ENCODE measurements around the gene FRK.
"Not testable (repeated sequence)": the region's sequence is repeated elsewhere in the genome, so short reads cannot be mapped to it uniquely, and the experiment has no call there.

The FRK gene

DNA sequence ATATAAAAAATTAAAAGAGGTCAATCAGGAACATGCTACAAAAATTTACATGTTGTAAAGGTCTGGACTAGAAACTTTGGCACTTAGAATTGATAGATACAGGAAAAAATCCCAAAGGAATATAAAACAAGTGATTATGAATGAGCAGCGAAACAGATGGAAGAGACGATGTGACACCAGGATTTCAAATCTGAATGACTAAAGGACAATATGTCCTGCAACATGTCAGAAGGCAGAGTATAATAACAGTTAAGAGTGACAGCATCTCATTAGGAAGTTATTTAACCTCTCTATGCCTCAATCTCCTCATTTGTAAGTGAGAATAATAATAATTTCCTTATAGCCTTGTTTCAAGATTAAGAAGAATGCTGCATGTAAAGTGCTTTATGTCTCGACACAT, 50.3 kb downstream of the FRK start:
- DNase-seq (ENCODE audit: low read depth in 2 of 2) = no peak

DNA sequence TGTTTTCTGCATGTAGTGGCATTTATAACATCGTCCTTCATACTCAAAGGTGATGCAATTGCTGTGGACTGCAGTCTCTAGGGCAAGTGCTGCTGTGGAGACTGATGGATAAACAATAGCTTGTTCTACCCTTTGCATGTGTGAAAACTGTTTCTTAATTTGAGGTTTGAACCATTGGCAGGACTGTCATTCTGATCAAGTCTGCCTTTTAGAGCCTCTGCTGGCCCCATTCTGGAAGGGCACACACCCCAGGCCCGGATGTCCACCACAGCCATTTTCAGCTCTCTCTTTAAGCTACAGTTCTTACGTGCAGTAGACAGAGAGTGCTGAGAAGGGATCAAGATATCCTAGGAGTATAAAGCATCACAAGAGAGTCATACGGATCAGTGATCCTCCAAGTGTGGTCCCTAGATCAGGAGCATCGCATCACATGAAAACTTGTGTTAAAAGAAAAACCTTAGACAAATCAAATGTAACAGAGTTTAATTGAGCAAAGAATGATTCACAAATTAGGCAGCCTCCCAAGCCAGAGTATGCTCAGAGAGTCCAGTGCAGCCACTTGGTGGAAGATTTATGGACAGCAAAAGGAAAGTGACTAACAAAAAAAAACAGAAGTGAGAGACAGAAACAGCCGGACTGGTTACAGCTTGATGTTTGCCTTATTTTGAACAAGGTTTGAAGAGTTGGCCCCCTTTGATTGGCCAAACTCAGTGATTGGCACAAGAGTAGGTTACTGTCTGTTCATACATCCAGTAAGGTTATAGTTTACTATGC, 52.0 kb downstream of the FRK start:
- DNase-seq (ENCODE audit: low read depth in 2 of 2) = no peak

DNA sequence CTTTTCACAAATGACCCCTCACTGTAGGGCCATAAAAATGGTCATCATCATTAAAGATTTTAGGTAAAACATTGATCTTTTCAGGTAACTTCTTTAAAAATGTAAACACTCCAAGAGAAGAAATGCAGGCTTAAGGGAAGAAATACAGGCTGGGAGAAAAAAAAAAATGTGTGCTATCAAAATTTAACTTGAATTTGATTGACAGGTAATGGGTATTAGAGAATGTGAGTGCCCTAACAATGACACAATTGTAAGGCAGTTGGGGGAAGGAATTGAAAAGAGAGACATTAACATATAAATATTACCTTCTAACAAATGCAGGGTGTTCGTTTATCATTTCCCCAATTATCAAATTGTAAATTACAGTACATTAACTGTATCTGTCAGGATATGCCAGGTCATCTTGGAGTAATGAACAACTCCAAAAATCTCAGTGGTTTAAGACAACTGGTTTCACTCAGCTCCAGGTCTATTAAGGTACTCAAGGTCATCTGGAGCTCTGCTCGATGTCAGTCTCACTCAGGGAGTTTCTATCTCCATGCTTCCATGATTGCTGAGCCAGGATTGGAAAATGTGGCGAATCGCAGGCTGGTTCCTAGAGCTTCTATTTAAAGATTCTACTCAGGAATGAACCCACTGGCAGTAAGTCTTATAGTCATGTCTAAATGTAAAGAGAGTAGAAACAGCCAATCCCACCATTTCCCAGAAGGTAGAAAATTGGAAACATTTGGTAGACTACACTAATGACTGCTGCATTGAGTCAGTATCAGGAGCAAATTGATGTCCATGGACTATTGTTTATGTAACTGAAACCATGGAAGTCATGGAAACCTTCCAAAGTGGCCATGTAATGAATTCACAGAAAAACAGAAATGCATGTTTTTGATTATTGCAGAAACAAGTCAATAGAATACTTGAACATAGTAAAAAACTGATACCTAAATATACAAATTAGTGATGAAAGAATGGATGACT, 55.6 kb downstream of the FRK start:
- DNase-seq (ENCODE audit: low read depth in 2 of 2) = no peak

DNA sequence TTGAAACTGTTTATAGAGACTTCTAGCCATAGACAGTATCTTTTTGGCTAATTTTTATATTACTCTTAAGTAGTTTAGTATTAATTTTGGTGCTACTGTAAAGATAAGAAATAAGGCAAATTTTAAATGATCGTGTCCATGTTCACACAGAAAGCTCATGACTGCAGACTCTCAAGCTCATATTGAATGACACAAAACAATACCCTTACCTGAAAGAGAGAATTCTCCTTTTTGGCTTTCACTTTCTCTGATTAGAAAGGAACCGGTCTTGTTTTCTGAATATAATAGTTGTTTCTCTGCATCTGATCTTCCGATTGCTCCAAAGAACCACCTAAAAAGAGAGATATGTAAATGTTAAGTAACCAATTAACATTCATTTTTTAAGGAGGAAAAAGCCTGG, 57.0 kb downstream of the FRK start:
- no peak for DNase-seq (ENCODE audit: low read depth in 2 of 2)

DNA sequence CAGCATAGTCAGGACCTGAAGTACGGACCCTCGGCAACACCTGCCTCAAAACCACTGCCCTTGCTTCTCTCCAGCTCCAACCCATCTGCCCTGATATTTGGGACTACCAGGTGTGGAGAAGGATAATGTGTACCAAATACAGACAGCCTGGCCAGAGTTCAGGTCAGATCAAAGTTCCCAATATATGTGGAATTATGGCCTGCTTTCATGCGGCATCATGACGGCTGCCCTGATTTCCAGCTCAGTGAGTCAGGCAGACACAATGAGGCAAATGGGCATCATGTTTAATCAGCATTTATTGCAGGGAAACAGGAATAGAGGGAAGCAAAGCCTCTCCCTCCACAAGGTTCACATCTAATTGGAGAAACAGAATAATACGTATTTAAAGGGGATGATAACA, 57.9 kb downstream of the FRK start:
- DNase-seq (ENCODE audit: low read depth in 2 of 2) = no peak

DNA sequence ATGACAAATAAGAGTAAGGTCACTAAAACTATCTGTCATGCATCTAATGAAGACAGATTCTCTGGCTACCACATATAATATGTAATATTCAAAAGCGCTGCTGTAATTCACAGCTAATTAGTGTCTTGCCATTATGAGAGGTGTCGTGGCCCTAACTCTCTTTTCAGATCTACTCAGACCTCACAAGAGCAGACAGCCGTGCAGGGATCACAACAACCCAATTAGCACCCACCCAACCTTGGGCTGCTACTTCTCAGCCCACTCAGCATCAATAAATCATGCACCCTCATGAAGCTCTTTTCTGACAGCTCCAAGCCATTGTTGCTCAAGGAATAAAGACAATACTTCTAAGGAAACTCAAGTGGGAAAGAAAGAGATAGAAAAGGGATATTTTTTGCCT, 61.5 kb downstream of the FRK start:
- DNase-seq (ENCODE audit: low read depth in 2 of 2) = no peak

DNA sequence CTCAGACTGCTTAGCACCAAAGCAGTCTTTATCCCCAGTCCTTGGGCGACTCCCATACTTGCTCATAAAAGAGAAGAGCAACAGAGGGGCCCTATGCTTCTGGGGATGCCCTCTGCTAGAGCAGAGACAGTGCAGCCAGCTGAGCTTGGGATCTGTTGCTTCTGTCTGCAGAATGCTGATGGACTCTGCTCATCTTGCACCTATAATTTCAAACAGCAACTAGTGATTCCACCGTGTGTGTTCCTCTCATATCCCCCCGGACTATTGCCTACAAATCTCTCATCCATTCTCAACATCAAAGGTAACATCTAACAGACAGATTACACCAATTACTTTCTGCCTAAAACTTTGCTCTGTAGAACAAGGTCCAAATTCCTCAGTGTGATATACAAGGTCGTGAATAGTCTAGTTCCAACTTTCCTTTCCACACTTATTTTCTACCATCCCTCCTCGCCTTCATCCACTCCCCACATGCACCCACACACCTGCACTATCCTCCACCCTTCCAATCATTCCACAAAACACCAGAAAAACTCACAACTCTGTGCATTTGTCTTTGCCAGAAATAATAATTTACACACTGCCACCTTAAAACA, 62.6 kb downstream of the FRK start:
- no peak for DNase-seq (ENCODE audit: low read depth in 2 of 2)

DNA sequence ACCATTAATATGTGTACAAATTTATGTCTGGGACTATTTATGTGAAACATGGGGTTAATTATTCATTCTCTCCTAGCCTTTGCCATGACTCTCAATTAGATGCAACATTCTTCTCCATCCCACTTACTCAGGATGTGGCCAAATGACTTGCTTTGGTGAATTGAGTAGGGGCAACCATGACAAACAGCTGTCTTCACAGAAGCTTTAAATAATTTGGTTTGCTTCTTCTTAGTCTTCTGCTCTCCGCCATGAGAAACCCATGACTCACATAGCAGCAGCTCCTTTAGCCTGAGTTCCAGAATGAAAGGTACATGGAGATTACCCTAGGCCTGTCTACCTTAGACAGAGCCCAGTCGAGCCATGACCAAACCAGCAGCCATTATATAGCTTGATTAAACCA, 74.7 kb downstream of the FRK start:
- no peak for DNase-seq (ENCODE audit: low read depth in 2 of 2)

DNA sequence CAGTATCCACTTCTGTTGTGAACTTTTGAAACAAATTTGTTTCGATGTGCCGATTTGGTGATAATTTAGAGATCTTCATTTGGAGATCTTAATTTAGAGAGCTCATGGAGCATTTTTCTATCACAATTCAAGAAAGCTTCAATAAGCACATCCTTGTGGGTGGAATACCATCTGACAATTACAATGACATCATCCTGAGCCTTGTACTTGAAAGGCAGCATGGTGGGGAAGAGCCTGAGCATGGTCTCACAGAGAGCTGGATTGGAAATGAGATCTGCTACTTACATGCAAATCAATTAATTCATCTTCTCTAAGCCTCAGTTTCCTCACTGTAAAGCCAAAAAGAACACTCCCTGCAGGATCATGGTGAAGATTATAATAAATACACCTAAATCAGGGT, 75.9 kb downstream of the FRK start:
- DNase-seq (ENCODE audit: low read depth in 2 of 2) = no peak

DNA sequence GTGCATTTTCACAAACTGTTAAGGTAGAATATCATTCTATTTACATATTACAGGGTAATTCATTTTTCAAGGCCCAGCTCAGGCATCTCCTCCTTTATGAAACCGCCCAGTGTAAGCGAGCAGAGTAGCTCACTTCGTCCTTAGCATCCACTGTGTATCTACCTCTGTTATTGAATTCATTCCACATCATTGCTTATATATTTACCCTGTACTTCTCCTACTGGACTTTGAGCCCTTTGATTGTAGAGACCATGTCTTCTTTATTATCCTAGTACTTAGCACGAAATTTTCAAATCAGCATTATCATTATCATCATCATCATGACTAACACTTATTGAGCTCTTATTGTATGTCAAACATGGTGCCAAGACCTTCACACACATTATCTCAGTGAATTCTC, 76.7 kb downstream of the FRK start:
- no peak for DNase-seq (ENCODE audit: low read depth in 2 of 2)

DNA sequence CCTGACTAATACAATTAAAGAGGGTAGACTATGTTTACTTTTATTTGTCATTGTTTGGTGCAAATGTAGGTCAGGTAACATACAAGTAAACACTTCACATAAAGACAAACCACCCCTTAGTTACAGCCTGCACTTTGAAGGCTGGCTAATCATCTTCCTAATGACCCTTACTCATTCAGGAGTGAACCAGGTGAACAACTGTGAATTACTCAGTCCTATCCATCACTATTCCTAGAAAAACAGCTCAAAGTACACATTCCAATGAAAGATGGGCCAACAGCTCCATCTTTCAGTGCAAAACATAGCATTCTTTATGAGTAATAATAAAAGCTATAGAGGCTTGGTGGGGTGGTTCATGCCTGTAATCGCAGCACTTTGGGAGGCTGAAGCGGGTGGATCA, 78.2 kb downstream of the FRK start:
- DNase-seq (ENCODE audit: low read depth in 2 of 2) = no peak

DNA sequence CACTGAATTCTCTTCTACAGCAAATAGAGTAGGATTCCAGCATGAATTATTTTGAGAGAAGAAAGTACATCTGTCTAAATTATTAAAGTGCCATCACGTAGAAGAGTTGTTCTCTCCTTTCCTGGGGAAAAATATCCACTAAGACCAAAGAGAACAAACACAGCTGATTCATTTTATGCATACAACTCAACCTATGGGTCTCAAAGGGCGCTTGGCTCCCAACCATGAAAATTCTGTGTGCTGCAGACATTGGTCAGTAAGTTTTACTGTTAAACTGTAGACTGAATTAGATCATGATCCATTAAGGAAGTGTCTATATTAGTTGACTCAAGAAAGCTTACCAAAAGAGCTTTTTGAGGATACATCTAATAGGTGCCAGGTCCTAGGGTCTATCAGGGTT, 83.5 kb downstream of the FRK start:
- DNase-seq (ENCODE audit: low read depth in 2 of 2) = no peak

DNA sequence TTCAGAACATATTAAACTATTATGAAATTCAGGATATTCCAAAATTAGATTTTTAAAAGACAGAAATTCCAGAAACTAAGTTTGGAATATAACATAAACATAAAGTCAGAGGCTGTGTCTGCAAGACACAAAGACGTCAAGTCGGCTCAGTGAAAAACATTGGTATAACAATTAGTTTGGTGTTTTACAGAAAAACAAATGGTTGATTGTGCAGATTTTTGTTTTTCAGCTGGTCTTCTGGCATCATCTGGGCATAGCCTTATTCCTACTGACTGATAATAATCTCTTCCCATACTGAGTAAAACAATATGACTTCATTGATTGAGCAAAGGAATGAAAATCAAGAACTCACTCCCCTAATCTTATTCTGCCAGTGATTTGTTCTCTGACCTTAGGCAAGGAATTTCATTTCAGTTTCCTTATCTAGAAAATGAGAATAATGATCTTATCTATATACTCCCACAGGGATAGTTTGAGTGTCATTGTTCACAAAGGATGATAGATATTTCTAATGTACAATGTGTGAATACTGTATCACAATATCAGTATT, 84.3 kb downstream of the FRK start:
- no peak for DNase-seq (ENCODE audit: low read depth in 2 of 2)

DNA sequence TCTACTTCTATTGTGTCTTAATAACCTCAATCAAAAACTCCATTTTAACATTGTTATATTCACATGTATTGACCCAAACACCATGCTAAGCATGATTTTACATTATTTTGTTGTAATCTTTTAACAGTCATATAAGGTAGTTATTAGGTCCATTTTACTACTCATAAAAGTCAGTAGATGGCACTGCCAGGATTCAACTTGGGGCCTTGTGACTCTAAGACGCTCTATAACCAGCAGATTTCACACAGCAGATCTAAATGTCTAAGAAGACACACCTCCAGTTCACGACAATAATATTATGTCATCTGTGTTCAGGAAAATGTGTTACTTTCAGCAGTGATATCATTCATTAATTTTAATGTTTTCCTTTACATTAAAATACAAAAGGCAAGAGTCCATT, 88.0 kb downstream of the FRK start:
- no peak for DNase-seq (ENCODE audit: low read depth in 2 of 2)

DNA sequence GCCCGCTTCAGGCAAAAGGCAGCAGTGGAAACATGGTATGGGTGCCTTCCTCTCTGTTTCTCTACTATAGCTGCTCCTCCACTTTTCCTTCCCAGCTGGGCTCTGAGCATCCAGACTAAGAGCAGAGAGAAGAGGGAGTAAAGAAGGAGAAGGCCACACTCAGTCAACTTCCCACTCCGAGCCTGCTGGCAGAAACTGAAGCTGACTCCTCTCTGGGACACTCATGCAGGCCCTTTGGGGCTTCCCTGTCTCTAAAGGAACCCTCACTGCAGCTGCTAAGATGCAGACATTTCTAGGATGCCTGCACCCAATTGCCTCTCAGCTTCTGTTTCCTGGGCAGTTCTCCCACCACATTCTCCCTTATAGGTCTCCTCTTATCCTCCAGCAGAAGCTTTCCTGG, 88.9 kb downstream of the FRK start:
- no peak for DNase-seq (ENCODE audit: low read depth in 2 of 2)

DNA sequence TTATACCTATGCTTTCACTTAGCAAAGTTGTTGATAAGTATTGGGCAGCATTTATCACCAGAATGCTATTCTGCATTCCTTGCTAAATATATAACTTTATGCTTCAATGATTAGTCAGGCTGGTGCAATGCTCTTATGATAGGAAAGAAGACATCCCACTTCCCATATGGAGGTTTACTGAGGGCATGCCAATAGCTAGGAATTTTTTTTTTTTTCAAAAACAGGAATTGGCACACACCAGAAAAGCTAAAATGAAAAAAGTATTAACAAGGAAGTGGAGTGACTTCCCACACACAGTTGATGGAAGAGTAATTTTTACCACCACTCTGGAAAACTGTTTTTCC, 90.8 kb downstream of the FRK start:
- no peak for DNase-seq (ENCODE audit: low read depth in 2 of 2)

DNA sequence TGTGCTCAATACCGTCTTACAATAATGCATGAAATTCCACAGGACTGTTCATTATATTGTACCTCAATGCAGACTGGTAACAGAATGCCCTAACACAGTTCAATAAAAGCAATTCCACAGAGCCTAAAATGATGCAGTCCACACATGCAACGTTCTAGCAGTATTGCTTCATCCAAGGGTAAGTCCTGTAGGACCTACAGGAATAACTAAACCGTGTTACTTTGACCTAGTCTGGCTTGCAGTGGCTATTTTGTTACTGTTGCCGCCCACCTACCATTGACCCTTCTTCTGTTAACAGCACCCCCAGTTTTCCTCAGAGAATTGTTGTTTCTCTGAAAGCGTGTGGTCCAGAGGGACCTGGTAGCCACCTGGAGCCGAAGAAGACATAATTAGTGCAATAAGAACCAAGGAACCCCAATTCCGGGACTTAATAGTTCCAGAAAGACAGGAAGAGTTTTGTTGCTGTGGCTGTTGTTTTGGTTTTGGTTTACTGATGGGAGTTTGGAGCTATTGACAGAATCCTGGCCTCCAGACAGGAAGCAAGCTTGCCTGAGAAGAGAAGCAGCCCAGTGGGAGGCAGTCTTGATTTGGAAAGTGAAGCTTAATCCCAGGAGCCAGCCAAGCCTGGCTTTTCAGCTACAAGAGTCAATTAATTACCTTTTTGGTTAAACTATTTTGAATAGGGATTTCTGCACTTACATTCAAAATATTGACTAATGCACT, 91.3 kb downstream of the FRK start:
- no peak for DNase-seq (ENCODE audit: low read depth in 2 of 2)

DNA sequence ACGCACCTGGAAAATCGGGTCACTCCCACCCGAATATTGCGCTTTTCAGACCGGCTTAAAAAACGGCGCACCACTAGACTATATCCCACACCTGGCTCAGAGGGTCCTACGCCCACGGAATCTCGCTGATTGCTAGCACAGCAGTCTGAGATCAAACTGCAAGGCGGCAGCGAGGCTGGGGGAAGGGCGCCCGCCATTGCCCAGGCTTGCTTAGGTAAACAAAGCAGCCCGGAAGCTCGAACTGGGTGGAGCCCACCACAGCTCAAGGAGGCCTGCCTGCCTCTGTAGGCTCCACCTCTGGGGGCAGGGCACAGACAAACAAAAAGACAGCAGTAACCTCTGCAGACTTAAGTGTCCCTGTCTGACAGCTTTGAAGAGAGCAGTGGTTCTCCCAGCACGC, 100.4 kb downstream of the FRK start:
- DNase-seq (ENCODE audit: low read depth in 2 of 2) = not testable (repeated sequence)

DNA sequence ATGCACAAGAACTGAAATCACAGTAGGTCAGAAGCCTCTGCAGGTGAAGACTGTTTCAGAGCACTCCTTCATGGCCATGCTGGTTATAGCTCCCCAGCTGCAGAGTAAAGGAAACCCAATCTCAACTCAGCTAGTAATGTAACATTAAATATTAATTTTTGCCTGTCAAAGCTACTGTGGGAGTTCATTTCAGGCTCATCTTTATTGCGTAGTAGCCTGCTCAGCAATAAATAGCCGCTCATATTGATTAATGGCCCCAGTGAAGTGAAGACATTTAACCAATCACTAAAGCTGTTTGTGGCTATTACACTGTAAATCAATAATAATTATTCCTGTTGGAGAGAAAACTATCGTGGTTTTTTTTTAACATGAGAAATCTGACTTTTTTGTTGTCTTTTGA, 101.7 kb downstream of the FRK start:
- DNase-seq (ENCODE audit: low read depth in 2 of 2) = no peak

DNA sequence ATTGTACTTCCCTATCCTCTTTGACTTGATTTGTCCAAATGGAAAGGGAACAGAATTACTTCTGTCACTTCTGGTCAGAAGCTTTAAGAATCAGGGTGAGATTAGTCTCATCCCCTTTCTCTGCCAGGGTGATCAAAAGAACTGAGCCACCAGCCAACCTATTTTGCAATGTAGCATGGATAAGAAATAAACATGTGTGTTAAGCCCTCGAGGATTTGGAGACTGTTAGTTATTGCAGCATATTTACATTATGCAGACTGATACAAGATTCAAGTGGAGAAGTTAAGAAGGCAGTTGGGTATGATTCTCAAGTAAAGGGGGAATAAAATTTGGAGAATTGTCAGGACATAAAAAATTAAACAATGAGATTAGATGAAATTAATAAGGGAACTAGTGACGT, 106.0 kb downstream of the FRK start:
- DNase-seq (ENCODE audit: low read depth in 2 of 2) = no peak

DNA sequence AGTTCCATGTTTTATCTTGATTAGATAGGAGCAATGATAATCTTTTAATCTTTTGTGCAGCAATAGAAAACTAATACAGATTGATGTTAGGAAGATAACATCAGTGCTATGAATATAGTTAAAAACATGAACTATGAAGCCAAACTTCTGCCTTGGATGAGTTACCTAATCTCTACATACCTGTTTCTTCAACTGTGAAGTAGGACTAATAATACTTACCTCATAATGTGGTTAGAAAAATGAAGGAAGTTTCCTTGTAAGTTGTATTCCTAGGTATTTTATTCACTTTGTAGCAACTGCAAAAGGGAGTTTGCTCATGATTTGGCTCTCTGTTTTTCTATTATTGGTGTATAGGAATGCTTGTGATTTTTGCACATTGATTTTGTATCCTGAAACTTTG, 111.9 kb downstream of the FRK start:
- no peak for DNase-seq (ENCODE audit: low read depth in 2 of 2)

DNA sequence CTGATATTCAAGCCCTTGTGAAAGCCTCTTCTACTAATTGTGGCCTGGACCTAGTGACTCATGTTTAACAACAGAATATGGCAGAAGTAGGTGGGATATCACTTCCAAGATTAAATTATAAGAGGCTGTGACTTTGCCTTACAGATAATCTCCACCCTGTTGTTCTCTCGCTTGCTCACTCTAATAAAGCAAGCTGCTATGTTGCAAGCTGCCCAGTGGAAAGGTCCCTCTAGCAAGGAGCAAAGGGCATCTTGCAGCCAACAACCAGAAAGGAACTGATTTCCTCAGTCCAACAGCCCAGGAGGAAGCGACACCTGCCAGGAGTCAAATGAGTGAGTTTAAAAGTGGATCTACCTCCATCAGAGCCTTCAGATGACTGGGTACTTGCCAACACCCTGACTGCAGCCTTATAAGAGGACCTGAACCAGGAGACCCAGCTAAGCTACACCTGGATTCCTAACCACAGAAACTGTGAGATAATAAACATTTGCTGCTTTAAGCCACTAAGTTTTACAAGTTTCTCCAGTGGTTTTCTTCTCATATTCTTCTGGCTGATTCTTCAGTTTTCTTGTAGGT, 112.6 kb downstream of the FRK start:
- DNase-seq (ENCODE audit: low read depth in 2 of 2) = no peak
